IMR-90 (cell line): ENCODE results near the gene CD300C.

ENCODE experiments used
- BHLHE40 ChIP-seq: fragments of 150-350 bp; IDR thresholded peaks from 2 replicates; pipeline ENCODE4 v1.6.1; 2016; ENCODE audit warnings: mild to moderate bottlenecking, low read depth, low read length
- FOS ChIP-seq: fragments of 150-350 bp; IDR thresholded peaks from 2 replicates; pipeline ENCODE4 v1.6.1; 2016; ENCODE audit warnings: low read depth, low read length
- MAZ ChIP-seq: IDR thresholded peaks from 2 replicates; pipeline ENCODE4 v1.6.1; 2012; ENCODE audit warnings: low read depth, mild to moderate bottlenecking, low read length, improper control_type of control experiment, moderate library complexity, borderline replicate concordance
- RAD21 ChIP-seq: IDR thresholded peaks from 2 replicates; pipeline ENCODE4 v1.6.1; 2012; ENCODE audit warnings: low read length, improper control_type of control experiment
- RFX5 ChIP-seq: IDR thresholded peaks from 2 replicates; pipeline ENCODE4 v1.8.0; 2012; ENCODE audit warnings: low read depth, mild to moderate bottlenecking, low read length, moderate library complexity
- SMC3 ChIP-seq: fragments of 150-350 bp; IDR thresholded peaks from 2 replicates; pipeline ENCODE4 v1.6.1; 2016; ENCODE audit warnings: low read depth, mild to moderate bottlenecking, antibody characterized with exemption, low read length, moderate library complexity
- USF2 ChIP-seq: fragments of 150-350 bp; IDR thresholded peaks from 2 replicates; pipeline ENCODE4 v1.6.1; 2017; ENCODE audit warnings: mild to moderate bottlenecking, antibody characterized with exemption, low read length, low read depth
- TF ChIP-seq, protein P1 (sequence below): conservative IDR thresholded peaks from 2 replicates; pipeline ENCODE4 v1.5.1; 2012; ENCODE audit warnings: mild to moderate bottlenecking, low read depth, low read length, improper control_type of control experiment

GRCh38 chr17:74592087-74592990 is 46.4 kb upstream of the CD300C start, which contains the start of gene CD300LD:
- TF ChIP-seq RFX5 (no peak), RAD21 (no peak), BHLHE40 (no peak), SMC3 (no peak), FOS (no peak), USF2 (no peak), MAZ (no peak)
- TF ChIP-seq, protein P1, sequence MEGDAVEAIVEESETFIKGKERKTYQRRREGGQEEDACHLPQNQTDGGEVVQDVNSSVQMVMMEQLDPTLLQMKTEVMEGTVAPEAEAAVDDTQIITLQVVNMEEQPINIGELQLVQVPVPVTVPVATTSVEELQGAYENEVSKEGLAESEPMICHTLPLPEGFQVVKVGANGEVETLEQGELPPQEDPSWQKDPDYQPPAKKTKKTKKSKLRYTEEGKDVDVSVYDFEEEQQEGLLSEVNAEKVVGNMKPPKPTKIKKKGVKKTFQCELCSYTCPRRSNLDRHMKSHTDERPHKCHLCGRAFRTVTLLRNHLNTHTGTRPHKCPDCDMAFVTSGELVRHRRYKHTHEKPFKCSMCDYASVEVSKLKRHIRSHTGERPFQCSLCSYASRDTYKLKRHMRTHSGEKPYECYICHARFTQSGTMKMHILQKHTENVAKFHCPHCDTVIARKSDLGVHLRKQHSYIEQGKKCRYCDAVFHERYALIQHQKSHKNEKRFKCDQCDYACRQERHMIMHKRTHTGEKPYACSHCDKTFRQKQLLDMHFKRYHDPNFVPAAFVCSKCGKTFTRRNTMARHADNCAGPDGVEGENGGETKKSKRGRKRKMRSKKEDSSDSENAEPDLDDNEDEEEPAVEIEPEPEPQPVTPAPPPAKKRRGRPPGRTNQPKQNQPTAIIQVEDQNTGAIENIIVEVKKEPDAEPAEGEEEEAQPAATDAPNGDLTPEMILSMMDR = no peak
